HEK293T (cell line): ENCODE measurements around the gene NFKBIA.

Experiments
- ARNT ChIP-seq: fragments of 450-650 bp; IDR thresholded peaks from 2 replicates; pipeline ENCODE4 v1.6.1; 2017; ENCODE audit warnings: mild to moderate bottlenecking
- BHLHE40 ChIP-seq: fragments of 450-650 bp; IDR thresholded peaks from 2 replicates; pipeline ENCODE4 v1.6.1; 2016; ENCODE audit warnings: mild to moderate bottlenecking, moderate library complexity, borderline replicate concordance
- CTBP1 ChIP-seq: fragments of 450-650 bp; IDR thresholded peaks from 2 replicates; pipeline ENCODE4 v1.6.1; 2016; ENCODE audit warnings: borderline replicate concordance
- ELF4 ChIP-seq: fragments of 450-650 bp; IDR thresholded peaks from 2 replicates; pipeline ENCODE4 v1.6.1; 2017; ENCODE audit warnings: antibody characterized with exemption
- FOXA1 ChIP-seq: fragments of 450-650 bp; IDR thresholded peaks from 2 replicates; pipeline ENCODE4 v1.6.1; 2016; ENCODE audit warnings: mild to moderate bottlenecking
- FOXK2 ChIP-seq: fragments of 450-650 bp; IDR thresholded peaks from 2 replicates; pipeline ENCODE4 v1.6.1; 2016; ENCODE audit warnings: mild to moderate bottlenecking
- FOXM1 ChIP-seq: fragments of 450-650 bp; IDR thresholded peaks from 2 replicates; pipeline ENCODE4 v1.6.1; 2017; ENCODE audit warnings: mild to moderate bottlenecking, borderline replicate concordance
- LEF1 ChIP-seq: fragments of 450-650 bp; IDR thresholded peaks from 2 replicates; pipeline ENCODE4 v1.6.1; 2017; ENCODE audit warnings: mild to moderate bottlenecking, borderline replicate concordance
- SP1 ChIP-seq: fragments of 450-650 bp; IDR thresholded peaks from 2 replicates; pipeline ENCODE4 v1.6.1; 2017
- SUZ12 ChIP-seq: fragments of 450-650 bp; IDR thresholded peaks from 2 replicates; pipeline ENCODE4 v1.6.1; 2016; ENCODE audit warnings: mild to moderate bottlenecking
- TARDBP ChIP-seq: fragments of 450-650 bp; IDR thresholded peaks from 2 replicates; pipeline ENCODE4 v1.6.1; 2016
- ZNF384 ChIP-seq: fragments of 450-650 bp; IDR thresholded peaks from 2 replicates; pipeline ENCODE4 v1.6.1; 2016
- TF ChIP-seq, protein P1 (sequence below): fragments of 450-650 bp; IDR thresholded peaks from 2 replicates; pipeline ENCODE4 v1.6.1; 2016

- TF ChIP-seq FOXK2 (no peak), BHLHE40 (no peak), FOXA1 (no peak), SUZ12 (no peak), CTBP1 (no peak), FOXM1 (no peak), TARDBP (no peak), ARNT (no peak), ZNF384 (no peak), SP1 (no peak), LEF1 (no peak), ELF4 (no peak)
- TF ChIP-seq, protein P1, sequence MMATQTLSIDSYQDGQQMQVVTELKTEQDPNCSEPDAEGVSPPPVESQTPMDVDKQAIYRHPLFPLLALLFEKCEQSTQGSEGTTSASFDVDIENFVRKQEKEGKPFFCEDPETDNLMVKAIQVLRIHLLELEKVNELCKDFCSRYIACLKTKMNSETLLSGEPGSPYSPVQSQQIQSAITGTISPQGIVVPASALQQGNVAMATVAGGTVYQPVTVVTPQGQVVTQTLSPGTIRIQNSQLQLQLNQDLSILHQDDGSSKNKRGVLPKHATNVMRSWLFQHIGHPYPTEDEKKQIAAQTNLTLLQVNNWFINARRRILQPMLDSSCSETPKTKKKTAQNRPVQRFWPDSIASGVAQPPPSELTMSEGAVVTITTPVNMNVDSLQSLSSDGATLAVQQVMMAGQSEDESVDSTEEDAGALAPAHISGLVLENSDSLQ, result no peak
These were observed 12.4 kb downstream of the NFKBIA start for GRCh38 chr14:35392103-35392502.
